Measurements from ENCODE around the gene HPS5. TPM values are rescaled to one million over a fixed set of nuclear protein-coding genes. Genes with fewer than 3 reads are reported as not detected.
"Not testable (repeated sequence)": the region's sequence is repeated elsewhere in the genome, so short reads cannot be mapped to it uniquely, and the experiment has no call there.

Gene HPS5
- total RNA-seq, 1 donor from 2014 or later, result 15.1 TPM

- no peak overlapping the region for H3K4me3 ChIP-seq (ENCODE audit: low read depth, low read length)
- peaks cover 1% of the 10 kb centered on the region for H3K36me3 ChIP-seq (ENCODE audit: control insufficient read depth, insufficient read depth, low read length)
- H3K27me3 ChIP-seq (ENCODE audit: control insufficient read depth, insufficient read depth, low read length), result no peaks in the 10 kb centered on the region
- TF ChIP-seq CTCF (IDR thresholded peaks at IDR 0.05; ENCODE audit: insufficient read depth, low read length, poor library complexity, severe bottlenecking), result no peak
- DNase-seq (ENCODE audit: low read depth), result no peak
Observed at GRCh38 chr11:18285841-18286240, 36.1 kb downstream of the HPS5 start.

- no peak for DNase-seq (ENCODE audit: low read depth)
- no peak for TF ChIP-seq CTCF (IDR thresholded peaks at IDR 0.05; ENCODE audit: insufficient read depth, low read length, poor library complexity, severe bottlenecking)
- peaks cover 1% of the 10 kb centered on the region for H3K36me3 ChIP-seq (ENCODE audit: control insufficient read depth, insufficient read depth, low read length)
- H3K27me3 ChIP-seq (ENCODE audit: control insufficient read depth, insufficient read depth, low read length), result no peaks in the 10 kb centered on the region
- H3K4me3 ChIP-seq (ENCODE audit: low read depth, low read length), result no peak overlapping the region
Observed at GRCh38 chr11:18282626-18283025, 39.3 kb downstream of the HPS5 start.

GRCh38 chr11:18280438-18281045 is 41.4 kb downstream of the HPS5 start:
- DNase-seq (ENCODE audit: low read depth), result no peak
- H3K4me3 ChIP-seq (ENCODE audit: low read depth, low read length), result no peak overlapping the region
- TF ChIP-seq CTCF (IDR thresholded peaks at IDR 0.05; ENCODE audit: insufficient read depth, low read length, poor library complexity, severe bottlenecking), result no peak
- no peaks in the 10 kb centered on the region for H3K36me3 ChIP-seq (ENCODE audit: control insufficient read depth, insufficient read depth, low read length)
- no peaks in the 10 kb centered on the region for H3K27me3 ChIP-seq (ENCODE audit: control insufficient read depth, insufficient read depth, low read length)

- no peak for TF ChIP-seq CTCF (IDR thresholded peaks at IDR 0.05; ENCODE audit: insufficient read depth, low read length, poor library complexity, severe bottlenecking)
- Histone ChIP-seq H3K27me3 (ENCODE audit: control insufficient read depth, insufficient read depth, low read length) (no peaks in the 10 kb centered on the region), H3K4me3 (ENCODE audit: low read depth, low read length) (no peak overlapping the region), H3K36me3 (ENCODE audit: control insufficient read depth, insufficient read depth, low read length) (no peaks in the 10 kb centered on the region)
- no peak for DNase-seq (ENCODE audit: low read depth)
Observed at GRCh38 chr11:18277565-18278271, 44.2 kb downstream of the HPS5 start.

GRCh38 chr11:18271206-18271605 is 50.7 kb downstream of the HPS5 start:
- TF ChIP-seq CTCF (IDR thresholded peaks at IDR 0.05; ENCODE audit: insufficient read depth, low read length, poor library complexity, severe bottlenecking), result no peak
- H3K4me3 ChIP-seq (ENCODE audit: low read depth, low read length), result no peak overlapping the region
- no peak for DNase-seq (ENCODE audit: low read depth)
- H3K27me3 ChIP-seq (ENCODE audit: control insufficient read depth, insufficient read depth, low read length), result no peaks in the 10 kb centered on the region
- no peaks in the 10 kb centered on the region for H3K36me3 ChIP-seq (ENCODE audit: control insufficient read depth, insufficient read depth, low read length)

GRCh38 chr11:18270102-18270501 is 51.8 kb downstream of the HPS5 start:
- no peak for DNase-seq (ENCODE audit: low read depth)
- Histone ChIP-seq H3K36me3 (ENCODE audit: control insufficient read depth, insufficient read depth, low read length) (no peaks in the 10 kb centered on the region), H3K27me3 (ENCODE audit: control insufficient read depth, insufficient read depth, low read length) (no peaks in the 10 kb centered on the region), H3K4me3 (ENCODE audit: low read depth, low read length) (no peak overlapping the region)
- TF ChIP-seq CTCF (IDR thresholded peaks at IDR 0.05; ENCODE audit: insufficient read depth, low read length, poor library complexity, severe bottlenecking), result no peak

- not testable (repeated sequence) for H3K4me3 ChIP-seq (ENCODE audit: low read depth, low read length)
Observed at GRCh38 chr11:18269252-18269651, 52.7 kb downstream of the HPS5 start.

GRCh38 chr11:18267335-18268133 is 54.4 kb downstream of the HPS5 start:
- not testable (repeated sequence) for H3K27me3 ChIP-seq (ENCODE audit: control insufficient read depth, insufficient read depth, low read length); H3K36me3 ChIP-seq (ENCODE audit: control insufficient read depth, insufficient read depth, low read length); H3K4me3 ChIP-seq (ENCODE audit: low read depth, low read length); DNase-seq (ENCODE audit: low read depth)

More at GRCh38 chr11:18269252-18269651, 52.7 kb downstream of the HPS5 start:
- H3K27me3 ChIP-seq (ENCODE audit: control insufficient read depth, insufficient read depth, low read length); DNase-seq (ENCODE audit: low read depth); H3K36me3 ChIP-seq (ENCODE audit: control insufficient read depth, insufficient read depth, low read length): not testable (repeated sequence)
